NCI-H1092 treated with DMSO at 0.1 percent for 48 hours (cell line): ENCODE results near the gene MTTP.

Experiments
- DNase-seq: peaks from one replicate; lab custom pipeline; 2025; lab: John Stamatoyannopoulos, UW

MTTP gene

GRCh38 chr4:99593781-99594641, 19.4 kb downstream of the MTTP start:
- no peak for DNase-seq

- no peak for DNase-seq
Measured at GRCh38 chr4:99594818-99595217, 20.2 kb downstream of the MTTP start.

- DNase-seq = no peak
Measured at GRCh38 chr4:99606716-99607115, 32.1 kb downstream of the MTTP start.

- DNase-seq = no peak
Measured at GRCh38 chr4:99608417-99608816, 33.8 kb downstream of the MTTP start.

GRCh38 chr4:99610605-99611175, 36.1 kb downstream of the MTTP start:
- DNase-seq = no peak

- no peak for DNase-seq
Measured at GRCh38 chr4:99612281-99612680, 37.7 kb downstream of the MTTP start.

- DNase-seq = no peak
Measured at GRCh38 chr4:99612704-99613103, 38.1 kb downstream of the MTTP start.

- no peak for DNase-seq
Measured at GRCh38 chr4:99614491-99614890, 39.9 kb downstream of the MTTP start.

- DNase-seq = no peak
Measured at GRCh38 chr4:99615170-99615820, 40.7 kb downstream of the MTTP start.

GRCh38 chr4:99617374-99617773, 42.8 kb downstream of the MTTP start:
- no peak for DNase-seq

- no peak for DNase-seq
Measured at GRCh38 chr4:99622341-99622740, 47.7 kb downstream of the MTTP start.

GRCh38 chr4:99624141-99624719, 49.6 kb downstream of the MTTP start:
- DNase-seq = no peak

GRCh38 chr4:99625369-99625768, 50.7 kb downstream of the MTTP start:
- DNase-seq = no peak

- no peak for DNase-seq
Measured at GRCh38 chr4:99628040-99628439, 53.4 kb downstream of the MTTP start.

GRCh38 chr4:99629962-99630554, 55.4 kb downstream of the MTTP start:
- no peak for DNase-seq

GRCh38 chr4:99630857-99631360, 56.3 kb downstream of the MTTP start:
- DNase-seq = no peak

GRCh38 chr4:99633772-99634171, 59.1 kb downstream of the MTTP start:
- DNase-seq = no peak

- DNase-seq = no peak
Measured at GRCh38 chr4:99634742-99635360, 60.2 kb downstream of the MTTP start.

- DNase-seq = no peak
Measured at GRCh38 chr4:99635601-99636000, 61.0 kb downstream of the MTTP start.

- DNase-seq = no peak
Measured at GRCh38 chr4:99636422-99636821, 61.8 kb downstream of the MTTP start.

- no peak for DNase-seq
Measured at GRCh38 chr4:99637174-99637573, 62.5 kb downstream of the MTTP start.

GRCh38 chr4:99640676-99641075, 66.1 kb downstream of the MTTP start:
- no peak for DNase-seq
